ENCODE measurements around the gene AGBL5. TPM values are rescaled to one million over a fixed set of nuclear protein-coding genes. Genes with fewer than 3 reads are reported as not detected.

The AGBL5 gene
- total and polyA plus RNA-seq, 9 of the 15 experiments (the other 6 are each of a cell fraction or from before 2014, with no cell fraction given): 3.3 to 52.7 (median 26.2) TPM

DNA sequence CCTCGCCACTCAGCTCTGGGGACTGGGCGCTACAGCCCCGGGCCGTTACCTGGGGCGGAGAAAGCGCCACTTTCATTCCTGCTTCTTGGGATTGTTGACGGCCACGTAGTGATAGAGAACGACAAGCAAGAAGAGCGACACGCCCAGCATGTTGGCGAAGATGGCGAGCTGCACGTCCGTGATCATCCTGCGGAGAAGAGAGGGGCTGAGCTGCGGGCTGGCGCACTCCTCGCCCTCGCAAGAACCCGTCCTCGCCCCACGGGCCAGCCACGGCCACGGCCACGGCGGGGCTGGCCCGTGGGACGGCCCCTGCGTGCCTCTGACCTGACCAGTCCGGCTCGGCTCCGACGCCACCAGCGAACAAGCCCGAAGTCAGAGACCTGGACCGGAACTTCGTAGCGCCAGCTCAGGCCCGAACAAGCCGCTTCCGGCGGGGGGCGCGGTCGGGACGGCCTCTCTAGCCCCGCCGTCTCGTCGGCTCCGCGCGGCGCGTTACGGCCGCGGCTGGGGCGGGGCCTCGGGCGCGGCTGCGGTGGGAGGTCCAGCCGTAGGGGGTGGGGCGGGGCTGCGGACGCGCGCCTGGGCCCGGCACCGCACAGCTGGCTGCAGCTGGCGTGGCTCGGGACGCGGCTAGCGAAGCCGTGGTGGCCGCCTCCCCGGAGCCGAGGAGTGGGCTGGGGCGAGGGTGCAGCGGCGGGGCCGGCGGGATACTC is 20.0 kb downstream of the AGBL5 start, which contains the start of gene OST4 (continued):
- TF ChIP-seq ZBTB40 (IDR thresholded peaks at IDR 0.05) (peak; percentile 95), ZBTB40 (CRISPR knock-in tag; IDR thresholded peaks at IDR 0.05) (no peak), ZNF316 (IDR thresholded peaks at IDR 0.05) (no peak), ZNF143 (CRISPR knock-in tag; IDR thresholded peaks at IDR 0.05) (no peak), NFIC (IDR thresholded peaks at IDR 0.05) (peak; percentile 29), TCF15 (CRISPR knock-in tag; IDR thresholded peaks at IDR 0.05) (no peak), ZNF23 (CRISPR knock-in tag; IDR thresholded peaks at IDR 0.05) (no peak), ZNF239 (CRISPR knock-in tag; IDR thresholded peaks at IDR 0.05) (no peak), ZNF431 (CRISPR knock-in tag; IDR thresholded peaks at IDR 0.05) (no peak), CBX5 (IDR thresholded peaks at IDR 0.05; ENCODE audit: borderline replicate concordance, low read depth) (no peak), POLR2G (IDR thresholded peaks at IDR 0.05; ENCODE audit: low read depth, low read length) (peak; percentile 96), NCOR1 (IDR thresholded peaks at IDR 0.05) (no peak), MYNN (IDR thresholded peaks at IDR 0.05) (no peak), MYNN (CRISPR knock-in tag; IDR thresholded peaks at IDR 0.05) (no peak), ZNF41 (CRISPR knock-in tag; conservative IDR thresholded peaks at IDR 0.05) (no peak), ETS2 (tag; IDR thresholded peaks at IDR 0.05; ENCODE audit: borderline replicate concordance, poor library complexity, severe bottlenecking) (no peak), BRF1 (IDR thresholded peaks at IDR 0.05; ENCODE audit: borderline replicate concordance, extremely low read depth, insufficient read length) (no peak)
